Adipose tissue (tissue), 3 donors: ENCODE data around the gene ACHE. TPM values are rescaled to one million over a fixed set of nuclear protein-coding genes. Genes with fewer than 3 reads are reported as not detected.
"Not testable (repeated sequence)": the region's sequence is repeated elsewhere in the genome, so short reads cannot be mapped to it uniquely, and the experiment has no call there.

ENCODE experiments used
- H3K27ac ChIP-seq: one replicate; pipeline ENCODE4 v1.5.1; 2013; ENCODE audit warnings: low read depth, low read length
- WGBS, 3 donors: extraction: QIAGEN DNeasy Blood & Tissue Kit; methylation state at CpG; one replicate each; pipeline ENCODE4 v1.1.7; 2013; 5-methylcytosine and 5-hydroxymethylcytosine counted together
- polyA plus RNA-seq, 3 donors: library from polyadenylated mRNA; stranded (reverse); fragments of 200-250 nt; gene quantifications; one replicate each; pipeline ENCODE4 v1.2.3, GENCODE V29; 2013
- donor health status: healthy with polysubstance abuse.
- donor health status: Bipolar disorder and iron deficiency.
- donor health status: healthy.

Gene ACHE
- polyA plus RNA-seq, 3 donors, result 0.67 to 2.4 (median 0.73) TPM

- 30 to 35% (median 32%) methylated on average over 22 to 27 of the region's 27 CpGs for WGBS, 3 donors
- H3K27ac ChIP-seq, result peak overlapping the region; percentile 36
Measured at GRCh38 chr7:100867776-100868485, 27.8 kb downstream of the ACHE start.

DNA sequence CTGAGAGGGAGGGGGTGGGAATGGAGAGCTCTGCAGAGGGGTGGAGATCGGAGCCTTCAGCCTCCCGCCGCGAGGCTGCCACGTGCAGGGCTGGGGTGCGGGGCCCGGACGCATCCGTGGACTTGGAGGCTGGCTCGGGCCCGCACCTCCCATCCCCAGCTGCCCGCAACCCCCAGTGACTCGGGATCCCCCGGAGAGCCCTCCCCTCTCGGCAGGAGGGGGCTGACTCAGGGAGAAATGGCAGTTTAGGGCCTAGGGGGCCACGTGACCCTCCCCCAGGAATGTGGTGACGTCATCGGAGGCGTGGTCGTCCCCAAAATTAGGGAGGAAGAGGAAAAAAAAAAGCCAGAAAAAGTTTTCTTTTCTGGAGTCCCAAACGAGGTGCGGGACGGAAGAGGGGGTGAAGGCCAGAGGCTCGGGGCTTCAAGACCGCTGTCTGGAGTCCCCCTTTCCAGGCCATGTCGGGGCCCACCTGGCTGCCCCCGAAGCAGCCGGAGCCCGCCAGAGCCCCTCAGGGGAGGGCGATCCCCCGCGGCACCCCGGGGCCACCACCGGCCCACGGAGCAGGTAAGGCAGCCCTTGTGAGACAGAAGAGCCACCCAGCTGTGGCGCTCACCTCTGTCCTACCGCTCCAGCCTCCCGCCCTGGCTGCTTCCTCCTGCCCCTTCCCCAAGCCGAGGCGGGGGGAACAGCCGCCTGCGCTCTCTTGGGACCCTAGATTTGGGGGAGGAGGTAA lies 28.5 kb downstream of the ACHE start, which contains the start of gene TRIP6:
TSS of gene TRIP6 (plus strand) at position 348 of the 736 bp plus-strand sequence. CDS start at position 459, 111 bp downstream.
- 1 to 3% (median 3%) methylated on average over 40 to 42 of the region's 42 CpGs for WGBS, 3 donors
- peak within 1 kb of the TSS; percentile 42 for H3K27ac ChIP-seq

- 35 to 70% (median 44%) methylated on average over 5 of the region's 5 CpGs for WGBS, 3 donors
- peak overlapping the region; percentile 42 for H3K27ac ChIP-seq
Measured at GRCh38 chr7:100866729-100867039, 29.0 kb downstream of the ACHE start.

GRCh38 chr7:100865938-100866728 lies 29.6 kb downstream of the ACHE start:
- 31 to 59% (median 48%) methylated on average over 43 to 46 of the region's 46 CpGs for WGBS, 3 donors

DNA sequence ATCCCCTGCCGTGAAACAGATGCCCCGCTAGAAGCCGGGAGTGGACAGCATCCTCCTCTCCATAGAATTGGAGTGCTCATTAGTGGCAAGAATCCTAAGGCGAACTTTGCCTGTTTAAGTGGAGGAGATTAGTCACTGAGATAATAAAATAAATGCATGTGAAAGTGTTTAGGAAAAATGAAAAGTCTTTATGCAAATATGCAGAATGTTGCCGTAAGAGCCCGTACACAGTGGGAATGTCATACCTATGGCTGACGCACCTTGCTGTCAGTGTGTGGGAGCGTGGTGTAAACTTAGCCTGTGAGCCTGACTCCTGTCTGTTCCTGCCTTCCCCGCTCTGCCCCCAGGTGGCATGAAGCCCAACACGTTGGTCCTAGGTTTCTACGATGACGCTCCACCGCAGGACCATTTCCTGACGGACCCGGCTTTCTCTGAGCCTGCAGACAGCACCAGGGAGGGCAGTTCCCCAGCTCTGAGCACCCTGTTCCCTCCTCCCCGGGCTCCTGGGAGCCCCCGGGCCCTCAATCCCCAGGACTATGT lies 30.2 kb downstream of the ACHE start:
- H3K27ac ChIP-seq, result no peak overlapping the region
- WGBS, 3 donors, result 51 to 91% (median 64%) methylated on average over 17 of the region's 17 CpGs

More at GRCh38 chr7:100865938-100866728, 29.6 kb downstream of the ACHE start:
- H3K27ac ChIP-seq, result no peak overlapping the region

DNA sequence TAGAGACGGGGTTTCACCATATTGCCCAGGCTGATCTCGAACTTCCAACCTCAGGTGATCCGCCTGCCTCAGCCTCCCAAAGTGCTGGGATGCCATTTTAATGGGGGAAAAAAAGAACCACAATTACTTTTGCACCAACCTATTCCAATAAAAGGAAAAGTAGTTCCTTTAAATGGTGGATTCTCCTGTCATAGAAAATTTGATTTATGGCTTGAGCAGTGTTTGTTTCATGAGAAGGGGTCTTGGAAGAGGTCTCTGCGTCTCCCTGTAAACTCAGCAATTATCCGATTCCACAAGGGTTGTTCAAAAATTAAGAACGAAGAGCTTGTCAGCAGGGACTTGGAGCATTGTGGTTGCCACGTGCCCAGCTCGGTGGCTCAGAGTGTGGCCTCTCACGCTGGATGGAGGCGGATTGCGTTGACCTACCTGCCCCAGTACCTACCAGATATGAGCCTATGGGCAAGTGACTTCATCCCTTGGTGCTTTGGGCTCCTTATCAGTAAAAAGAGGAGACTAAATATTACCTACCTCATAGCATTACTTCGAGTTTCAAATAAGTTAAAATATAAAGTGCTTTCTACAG lies 31.3 kb downstream of the ACHE start:
- WGBS, 3 donors, result 84 to 92% (median 86%) methylated on average over 12 of the region's 12 CpGs
- no peak overlapping the region for H3K27ac ChIP-seq

DNA sequence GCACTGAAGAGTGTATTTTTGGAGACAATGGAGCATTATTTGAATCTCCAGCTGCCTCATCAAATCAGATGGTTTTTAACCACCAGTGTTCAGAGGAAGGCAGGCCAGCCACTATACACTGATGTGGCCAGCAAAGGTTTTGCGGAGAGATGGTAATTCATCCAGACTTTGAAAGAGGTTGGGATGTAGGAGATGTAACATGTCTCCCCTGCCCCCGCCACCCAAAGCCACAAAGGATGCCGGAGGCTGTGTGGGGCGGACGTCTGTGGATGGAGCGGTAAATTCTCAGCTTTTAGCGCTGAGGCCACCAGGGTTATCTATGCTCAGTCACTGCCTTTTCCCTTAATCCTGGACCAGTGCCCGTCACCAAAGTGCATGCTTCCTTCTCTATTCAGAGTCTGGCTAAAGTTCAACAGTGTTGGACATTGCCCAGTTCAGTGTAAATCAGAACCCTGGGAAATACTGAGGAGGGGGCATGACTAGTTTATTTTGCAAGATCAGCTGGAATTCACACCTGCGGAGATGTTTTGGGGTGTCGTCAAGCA lies 32.2 kb downstream of the ACHE start:
- WGBS, 3 donors, result 36 to 46% (median 39%) methylated on average over 10 of the region's 10 CpGs
- no peak overlapping the region for H3K27ac ChIP-seq

- 89 to 92% (median 92%) methylated on average over 14 of the region's 14 CpGs for WGBS, 3 donors
- H3K27ac ChIP-seq, result no peak overlapping the region
Measured at GRCh38 chr7:100861616-100861985, 34.1 kb downstream of the ACHE start.

GRCh38 chr7:100860702-100861615 lies 34.7 kb downstream of the ACHE start:
- whole genome bisulfite sequencing, 3 donors, result 89 to 93% (median 91%) methylated on average over 16 to 18 of the region's 18 CpGs
- no peak overlapping the region for H3K27ac ChIP-seq

- 84 to 92% (median 89%) methylated on average over 15 of the region's 15 CpGs for WGBS, 3 donors
Measured at GRCh38 chr7:100859856-100860255, 35.8 kb downstream of the ACHE start.

GRCh38 chr7:100856871-100857282 lies 38.8 kb downstream of the ACHE start:
- no peak overlapping the region for H3K27ac ChIP-seq
- WGBS, 3 donors, result 85 to 90% (median 89%) methylated on average over 16 of the region's 16 CpGs

More at GRCh38 chr7:100859856-100860255, 35.8 kb downstream of the ACHE start:
- H3K27ac ChIP-seq, result no peak overlapping the region

DNA sequence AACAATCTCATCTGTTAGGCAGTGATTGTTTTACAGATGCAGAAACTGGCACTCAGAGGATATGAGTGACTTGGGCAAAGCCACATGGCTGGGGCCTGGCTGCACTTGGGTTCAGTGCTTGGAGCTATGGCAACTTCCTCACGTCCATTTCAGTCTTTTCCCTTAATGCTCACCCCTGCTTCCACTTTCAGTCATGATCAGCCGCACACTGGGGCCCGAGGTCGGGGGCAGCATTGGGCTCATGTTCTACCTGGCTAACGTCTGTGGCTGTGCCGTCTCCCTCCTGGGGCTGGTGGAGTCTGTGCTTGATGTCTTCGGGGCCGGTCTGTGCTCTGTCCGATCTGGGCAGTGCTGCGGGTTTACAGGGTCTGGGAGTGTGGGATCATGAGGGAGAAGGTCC lies 40.2 kb downstream of the ACHE start:
- 86 to 92% (median 92%) methylated on average over 10 of the region's 10 CpGs for WGBS, 3 donors

DNA sequence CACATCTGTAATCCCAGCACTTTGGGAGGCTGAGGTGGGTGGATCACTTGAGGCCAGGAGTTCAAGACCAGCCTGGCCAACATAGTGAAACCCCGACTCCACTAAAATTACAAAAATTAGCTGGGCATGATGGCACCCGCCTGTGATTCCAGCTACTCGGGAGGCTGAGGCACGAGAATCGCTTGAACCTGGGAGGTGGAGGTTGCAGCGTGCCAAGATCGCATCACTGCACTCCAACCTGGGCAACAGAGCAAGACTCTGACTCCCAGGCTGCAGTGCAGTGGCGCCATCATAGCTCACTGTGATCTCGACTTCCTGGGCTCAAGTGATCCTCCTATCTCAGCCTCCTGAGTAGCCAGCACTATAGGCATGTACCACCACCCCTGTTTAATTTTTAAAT lies 40.8 kb downstream of the ACHE start:
- not testable (repeated sequence) for H3K27ac ChIP-seq
- WGBS, 3 donors, result 95 to 97% (median 96%) methylated on average over 9 of the region's 9 CpGs

More for the DNA sequence above, 40.2 kb downstream of the ACHE start:
- no peak overlapping the region for H3K27ac ChIP-seq

- no peak overlapping the region for H3K27ac ChIP-seq
- 90 to 94% (median 90%) methylated on average over 14 of the region's 14 CpGs for WGBS, 3 donors
Measured at GRCh38 chr7:100854146-100854895, 41.4 kb downstream of the ACHE start.

GRCh38 chr7:100852048-100852872 lies 43.4 kb downstream of the ACHE start, which contains the start of gene SLC12A9:
Gene SLC12A9 (plus strand): TSS chr7:100852713. CDS start chr7:100854198, 1,485 bp downstream.
- WGBS, 3 donors, result 0% methylated on average over 56 to 71 of the region's 71 CpGs
- H3K27ac ChIP-seq, result no peak within 1 kb of the TSS

- H3K27ac ChIP-seq, result no peak overlapping the region
- 97 to 98% (median 97%) methylated on average over 4 of the region's 4 CpGs for WGBS, 3 donors
Measured at GRCh38 chr7:100847360-100847759, 48.3 kb downstream of the ACHE start.
